GM19025 (cell line): ENCODE results near the gene CLRN3.

Experiments
- ATAC-seq: cut with Tn5 transposase; IDR thresholded peaks from one replicate; pipeline ENCODE4 v1.9.1; 2021; ENCODE audit warnings: mild to moderate bottlenecking, low read depth, moderate library complexity; ENCODE audit not compliant: unreplicated experiment

The CLRN3 gene

GRCh38 chr10:127903789-127904188 lies 11.0 kb upstream of the CLRN3 start:
- no peak for ATAC-seq

- no peak for ATAC-seq
These were observed 7.1 kb upstream of the CLRN3 start for GRCh38 chr10:127899766-127900387.

- ATAC-seq = no peak
These were observed 4.4 kb upstream of the CLRN3 start for GRCh38 chr10:127897177-127897576.

- ATAC-seq = no peak
These were observed 3.8 kb upstream of the CLRN3 start for GRCh38 chr10:127896590-127896989.

- no peak for ATAC-seq
These were observed 1.4 kb upstream of the CLRN3 start for GRCh38 chr10:127894146-127894545.

GRCh38 chr10:127890832-127891334 lies 1.9 kb downstream of the CLRN3 start:
- no peak for ATAC-seq

GRCh38 chr10:127890216-127890615 lies 2.5 kb downstream of the CLRN3 start:
- ATAC-seq = no peak

GRCh38 chr10:127889605-127890195 lies 3.0 kb downstream of the CLRN3 start:
- ATAC-seq = no peak

- no peak for ATAC-seq
These were observed 4.0 kb downstream of the CLRN3 start for GRCh38 chr10:127888521-127889312.

GRCh38 chr10:127887541-127888415 lies 5.0 kb downstream of the CLRN3 start:
- no peak for ATAC-seq

- ATAC-seq = no peak
These were observed 6.2 kb downstream of the CLRN3 start for GRCh38 chr10:127886371-127887051.

- no peak for ATAC-seq
These were observed 8.2 kb downstream of the CLRN3 start for GRCh38 chr10:127884501-127884900.

GRCh38 chr10:127883516-127883915 lies 9.2 kb downstream of the CLRN3 start:
- no peak for ATAC-seq

- ATAC-seq = no peak
These were observed 9.8 kb downstream of the CLRN3 start for GRCh38 chr10:127882801-127883459.

GRCh38 chr10:127882391-127882790 lies 10.3 kb downstream of the CLRN3 start:
- ATAC-seq = no peak

- no peak for ATAC-seq
These were observed 11.5 kb downstream of the CLRN3 start for GRCh38 chr10:127881262-127881661.

- no peak for ATAC-seq
These were observed 12.2 kb downstream of the CLRN3 start for GRCh38 chr10:127880557-127880956.

GRCh38 chr10:127878475-127879055 lies 14.2 kb downstream of the CLRN3 start:
- ATAC-seq = no peak

- no peak for ATAC-seq
These were observed 15.0 kb downstream of the CLRN3 start for GRCh38 chr10:127877699-127878098.
